GM12873 (cell line): ENCODE data around the gene CNTNAP2.

Source experiments
- CTCF ChIP-seq: IDR thresholded peaks from 2 replicates; pipeline ENCODE4 v1.5.1; 2012; ENCODE audit warnings: low read depth, mild to moderate bottlenecking, moderate library complexity, low read length, control low read depth; ENCODE audit not compliant: insufficient read depth; ENCODE audit errors: missing control alignments

CNTNAP2 gene

GRCh38 chr7:147332988-147333387, 1216.4 kb downstream of the CNTNAP2 start:
- TF ChIP-seq CTCF, result no peak

- no peak for TF ChIP-seq CTCF
These were observed 1246.5 kb downstream of the CNTNAP2 start for GRCh38 chr7:147363101-147363500.

DNA sequence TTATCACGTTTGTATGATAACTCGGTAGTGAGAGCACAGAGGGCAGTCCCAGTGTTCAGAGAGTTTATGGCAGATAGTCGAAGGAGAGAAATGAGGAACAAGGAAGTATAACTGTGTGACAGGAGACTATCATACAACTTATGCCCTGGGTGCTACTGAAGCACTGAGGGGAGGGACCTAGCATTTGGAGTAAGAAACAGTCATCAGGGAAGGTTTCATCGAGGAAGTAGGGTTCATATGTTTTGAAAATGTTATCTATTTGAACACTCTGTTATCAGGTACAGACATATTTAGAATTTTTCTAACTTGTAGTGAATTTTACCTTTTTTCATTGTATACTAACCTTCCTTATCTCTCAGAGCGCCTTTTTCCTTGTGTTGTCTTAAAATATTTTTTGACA, 1259.6 kb downstream of the CNTNAP2 start:
- no peak for TF ChIP-seq CTCF

DNA sequence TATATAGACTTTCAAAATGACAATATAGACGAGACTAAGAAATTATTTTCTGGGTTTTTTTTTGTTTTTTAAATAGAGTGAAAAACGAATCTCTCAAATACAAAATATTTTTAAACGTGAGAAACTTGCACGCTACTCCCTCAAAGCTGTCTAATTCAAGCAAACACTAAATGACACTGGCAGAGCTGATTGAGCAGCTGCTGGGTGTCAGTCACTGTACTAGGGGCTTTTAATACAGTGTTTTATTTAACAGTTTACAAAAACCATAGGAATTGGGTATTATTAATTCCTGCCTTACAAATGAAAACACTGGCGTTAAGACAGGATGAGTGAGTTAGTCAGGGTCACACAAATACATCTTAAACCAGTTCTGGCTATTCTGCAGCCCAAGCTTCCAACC, 1264.3 kb downstream of the CNTNAP2 start:
- TF ChIP-seq CTCF, result no peak

DNA sequence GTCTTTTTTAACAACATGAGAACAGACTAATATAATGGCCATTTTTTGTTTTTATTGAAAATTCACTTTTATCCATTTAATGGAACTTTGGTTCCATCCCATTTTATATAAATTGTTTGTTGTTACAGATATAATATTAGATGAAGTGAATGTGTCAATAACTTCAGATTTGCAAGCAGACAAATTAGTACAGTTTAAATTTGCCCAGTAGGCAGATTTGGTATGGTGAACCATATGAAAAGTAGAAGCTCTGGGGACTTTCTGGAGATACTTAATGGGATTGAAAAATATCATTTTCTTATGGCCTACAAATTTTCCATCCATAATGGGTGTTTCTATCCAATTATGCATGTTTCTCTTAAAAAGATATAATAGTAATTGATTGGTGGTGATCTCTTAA, 1277.7 kb downstream of the CNTNAP2 start:
- TF ChIP-seq CTCF, result no peak

DNA sequence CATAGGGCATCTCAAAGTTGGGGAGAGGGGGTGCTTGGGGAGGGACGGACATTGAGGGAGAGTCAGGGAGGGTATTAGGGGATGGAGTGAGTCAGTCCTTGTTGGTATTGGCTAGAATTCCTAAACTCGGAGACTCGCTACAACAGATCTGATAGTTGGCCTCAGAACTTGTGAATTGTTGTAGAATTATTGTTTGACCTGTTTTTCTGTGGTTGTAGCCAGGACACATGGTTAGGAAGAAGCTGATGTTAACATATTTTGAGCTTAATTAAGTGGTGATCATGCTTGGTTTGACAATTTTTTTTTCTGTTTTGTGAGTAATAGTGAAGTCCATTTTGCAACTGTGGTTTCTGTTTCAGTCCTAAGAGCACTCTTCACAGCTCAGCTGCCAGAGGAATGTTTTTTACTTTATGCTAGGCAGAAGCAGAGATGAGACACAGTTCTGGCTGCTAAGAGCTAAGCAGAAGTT, 1283.7 kb downstream of the CNTNAP2 start:
- no peak for TF ChIP-seq CTCF

DNA sequence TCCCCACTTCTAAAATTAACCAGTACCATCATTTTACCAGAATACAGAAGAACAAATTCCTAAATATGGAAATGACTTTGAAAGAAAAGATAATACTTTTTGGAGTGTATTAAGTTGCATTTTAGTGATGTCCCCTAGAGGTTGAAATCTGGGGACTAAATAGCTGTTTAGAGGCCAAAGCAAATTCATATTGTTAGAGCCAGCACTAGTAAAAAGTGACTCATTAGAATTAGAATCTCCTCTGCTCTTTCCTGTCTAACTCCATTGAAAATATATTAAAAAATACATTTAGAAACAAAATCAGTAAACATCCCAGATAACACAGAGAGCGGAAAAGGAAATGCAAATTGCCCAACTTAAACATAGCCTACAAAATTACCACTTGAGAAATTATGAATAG, 1284.3 kb downstream of the CNTNAP2 start:
- TF ChIP-seq CTCF, result no peak

DNA sequence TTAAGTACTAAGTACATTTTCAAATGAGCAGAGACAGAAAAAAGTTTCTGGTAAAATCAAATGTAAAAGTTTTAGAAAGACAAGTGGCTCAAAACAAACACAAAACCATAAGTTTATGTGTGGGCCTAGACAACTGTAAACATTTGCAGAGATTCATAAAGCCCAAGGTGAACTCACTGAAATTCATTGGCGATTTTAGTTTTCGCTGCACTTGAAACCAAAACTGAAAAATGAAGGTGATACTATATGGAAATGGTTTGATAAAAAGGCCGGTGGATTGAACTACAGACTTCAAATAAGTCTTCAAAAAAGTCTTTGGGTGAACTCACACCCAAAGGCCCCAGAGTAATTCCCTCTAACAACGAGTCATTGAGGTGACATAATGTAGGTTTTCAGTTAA, 1289.0 kb downstream of the CNTNAP2 start:
- no peak for TF ChIP-seq CTCF
